GM23248 (cell line): ENCODE measurements around the gene ADGRG2.

ENCODE experiments used
- EZH2 ChIP-seq: fragments of 200-600 bp; sonication (generic); IDR thresholded peaks from 2 replicates; pipeline ENCODE4 v1.6.1; 2018; ENCODE audit warnings: antibody characterized with exemption, mild to moderate bottlenecking; ENCODE audit not compliant: insufficient read depth, poor library complexity, severe bottlenecking
- EZH2phosphoT487 ChIP-seq: fragments of 200-600 bp; sonication (generic); IDR thresholded peaks from 2 replicates; pipeline ENCODE4 v1.6.1; 2018; ENCODE audit warnings: antibody characterized with exemption, moderate library complexity, mild to moderate bottlenecking, low read depth; ENCODE audit not compliant: insufficient read depth

DNA sequence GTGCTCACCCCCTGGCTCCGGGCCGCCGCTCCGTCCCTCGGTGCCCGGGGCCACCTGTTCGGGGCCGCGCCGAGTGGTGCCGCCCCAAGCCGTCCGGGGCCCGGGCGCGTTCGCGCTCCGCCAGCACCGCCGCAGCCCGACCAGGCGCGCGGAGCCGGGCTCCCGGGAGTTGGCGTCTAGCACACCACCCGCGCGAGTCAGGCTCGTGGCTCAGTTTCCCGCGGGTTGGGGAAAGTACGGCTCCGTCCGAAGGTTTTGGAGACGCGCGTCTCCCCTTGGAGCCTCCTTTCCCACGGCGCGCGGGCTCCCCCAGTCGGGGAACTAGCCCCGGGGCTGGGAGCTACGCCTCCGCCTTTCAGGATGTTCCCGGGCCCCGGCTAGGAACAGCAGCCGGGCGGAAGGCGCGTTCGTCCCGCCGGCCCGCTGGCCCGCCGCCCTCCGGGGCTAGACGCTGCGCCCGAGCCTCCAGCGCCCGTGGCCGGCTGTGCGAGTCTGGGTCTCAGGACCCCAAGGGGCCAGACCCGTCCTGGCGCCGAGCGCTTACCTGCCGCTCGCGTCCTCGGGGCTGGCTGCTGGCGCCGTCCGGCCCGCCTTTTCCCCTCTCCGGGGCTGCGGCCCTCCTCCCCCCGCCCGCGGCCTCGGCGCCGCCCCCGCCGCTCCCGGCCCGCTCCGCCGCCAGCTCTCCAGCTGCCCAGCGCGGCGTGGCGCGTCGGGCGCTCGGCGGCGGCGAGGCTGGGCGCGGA, at the start of gene ADGRG2:
- TF ChIP-seq EZH2: no peak
- no peak for TF ChIP-seq EZH2phosphoT487
